K562 (cell line): Measurements from ENCODE around the gene PHKG2.
A peak's percentile ranks its signal among the peaks of the same experiment; 100 is the strongest.

Experiments
- ATF3 ChIP-seq, 2 experiments: fragments of 450-650 bp in 1 of 2; sonication (generic) in 1 of 2; formaldehyde crosslinking in 1 of 2; IDR thresholded peaks in 1 of 2; conservative IDR thresholded peaks in 1 of 2; 2 replicates each; pipeline versions ENCODE4 v1.6.1 to v1.8.1; 2016 to 2023; ENCODE audit warnings: mild to moderate bottlenecking in 2 of 2, moderate library complexity in 2 of 2, inconsistent platforms in 1 of 2, missing genetic modification reagents in 1 of 2
- BCOR ChIP-seq: fragments of 450-650 bp; IDR thresholded peaks from 2 replicates; pipeline ENCODE4 v1.6.1; 2016
- CTCF ChIP-seq, 3 experiments: IDR thresholded peaks in 2 of 3; conservative IDR thresholded peaks in 1 of 3; 2 replicates each; pipeline ENCODE4 v1.5.1; 2011 to 2012; ENCODE audit warnings: low read length in 3 of 3, mild to moderate bottlenecking in 3 of 3, control low read depth in 2 of 3, improper control_type of control experiment in 1 of 3, inconsistent platforms in 1 of 3, low read depth in 1 of 3, mixed read lengths in 1 of 3, moderate library complexity in 1 of 3; ENCODE audit not compliant: insufficient read depth in 2 of 3
- HNRNPLL ChIP-seq: fragments of 200-400 bp; formaldehyde crosslinking; IDR thresholded peaks from 2 replicates; pipeline ENCODE4 v1.6.1; 2017; ENCODE audit warnings: low read length, low read depth, mild to moderate bottlenecking; ENCODE audit not compliant: poor library complexity, severe bottlenecking
- POLR2A ChIP-seq: fragments of 450-650 bp; conservative IDR thresholded peaks from 2 replicates; pipeline ENCODE4 v1.6.1; 2016
- POLR2AphosphoS2 ChIP-seq: IDR thresholded peaks from 2 replicates; pipeline ENCODE4 v1.6.1; 2012; ENCODE audit warnings: low read length, improper control_type of control experiment
- RBFOX2 ChIP-seq: fragments of 200-400 bp; formaldehyde crosslinking; IDR thresholded peaks from 2 replicates; pipeline ENCODE4 v1.6.1; 2017; ENCODE audit warnings: low read depth, mild to moderate bottlenecking, low read length, moderate library complexity
- REST ChIP-seq, 2 experiments: fragments of 450-650 bp; formaldehyde crosslinking in 1 of 2; IDR thresholded peaks; 2 replicates each; pipeline versions ENCODE4 v1.4.0 to v1.6.1; 2014 to 2020; ENCODE audit warnings: mild to moderate bottlenecking in 2 of 2, borderline replicate concordance in 1 of 2, low read depth in 1 of 2
- SMARCE1 ChIP-seq: fragments of 450-650 bp; IDR thresholded peaks from 2 replicates; pipeline ENCODE4 v1.7.1; 2016; ENCODE audit warnings: mild to moderate bottlenecking
- TCF7L2 ChIP-seq: fragments of 150-350 bp; IDR thresholded peaks from 2 replicates; pipeline ENCODE4 v1.6.1; 2016; ENCODE audit warnings: low read depth, mild to moderate bottlenecking, low read length, moderate library complexity
- ZNF644 ChIP-seq: fragments of 200-800 bp; sonication (Bioruptor generic); IDR thresholded peaks from 2 replicates; pipeline ENCODE4 v1.6.1; 2016; ENCODE audit warnings: low read depth, missing genetic modification characterization, missing compliant biosample characterization

- TF ChIP-seq ZNF644 (no peak), CTCF (IDR thresholded peaks at IDR 0.05 in 2 of 3, conservative IDR thresholded peaks at IDR 0.05 in 1 of 3; ENCODE audit: insufficient read depth in 2 of 3, low read depth in 1 of 3, low read length in 3 of 3) (no peak), HNRNPLL (peak; percentile 50), ATF3 (IDR thresholded peaks at IDR 0.05) (no peak; the same call in 1 of the 2 replicates), ATF3 (CRISPR knock-in tag; conservative IDR thresholded peaks at IDR 0.05) (no peak), RBFOX2 (peak; percentile 90), POLR2A (peak; percentile 90), REST (IDR thresholded peaks at IDR 0.05; ENCODE audit: borderline replicate concordance) (peak; percentile 83), REST (CRISPR knock-in tag; IDR thresholded peaks at IDR 0.05; ENCODE audit: low read depth) (no peak), POLR2AphosphoS2 (peak; percentile 55; the same call in 1 of the 2 replicates), BCOR (0 out of 2 replicates have a peak, but pooled peaks have one; percentile 55), TCF7L2 (no peak), SMARCE1 (no peak)
Measured at GRCh38 chr16:30747799-30748633, at the start of gene PHKG2.
